Hematopoietic multipotent progenitor cell treated with erythropoietin and hydrocortisone succinate and interleukin-3 and kit ligand, for 17 days (in vitro differentiated cells): ENCODE results near the gene PFKFB2.
"Not testable (repeated sequence)": the region's sequence is repeated elsewhere in the genome, so short reads cannot be mapped to it uniquely, and the experiment has no call there.

ENCODE experiments used
- DNase-seq: peaks from one replicate; pipeline ENCODE4 v3.0.0-alpha.2; 2015; ENCODE audit warnings: low spot score

Gene PFKFB2

GRCh38 chr1:207039380-207040180 is 13.5 kb upstream of the PFKFB2 start:
- no peak for DNase-seq

GRCh38 chr1:207040181-207040533 is 12.9 kb upstream of the PFKFB2 start:
- DNase-seq = no peak

- DNase-seq = not testable (repeated sequence)
These were observed 11.7 kb upstream of the PFKFB2 start for GRCh38 chr1:207041397-207041796.

- no peak for DNase-seq
These were observed 7.6 kb upstream of the PFKFB2 start for GRCh38 chr1:207045453-207045852.

GRCh38 chr1:207047505-207047904 is 5.6 kb upstream of the PFKFB2 start:
- DNase-seq = peak; percentile 64

GRCh38 chr1:207048041-207048440 is 5.0 kb upstream of the PFKFB2 start:
- peak; percentile 50 for DNase-seq

GRCh38 chr1:207049054-207049453 is 4.0 kb upstream of the PFKFB2 start:
- no peak for DNase-seq

GRCh38 chr1:207049514-207049913 is 3.6 kb upstream of the PFKFB2 start:
- DNase-seq = no peak

GRCh38 chr1:207049974-207050391 is 3.1 kb upstream of the PFKFB2 start:
- peak; percentile 93 for DNase-seq

GRCh38 chr1:207050480-207051190 is 2.4 kb upstream of the PFKFB2 start:
- DNase-seq = peak; percentile 96

GRCh38 chr1:207051191-207051943 is 1.7 kb upstream of the PFKFB2 start, which contains the start of gene YOD1:
YOD1 (minus strand) TSS chr1:207051208; CDS start chr1:207051030, 178 bp downstream.
- DNase-seq = no peak

GRCh38 chr1:207054491-207054890 is 1.4 kb downstream of the PFKFB2 start:
- no peak for DNase-seq

GRCh38 chr1:207055386-207056001 is 2.4 kb downstream of the PFKFB2 start:
- no peak for DNase-seq

GRCh38 chr1:207056673-207057072 is 3.6 kb downstream of the PFKFB2 start:
- DNase-seq = no peak

- no peak for DNase-seq
These were observed 5.2 kb downstream of the PFKFB2 start for GRCh38 chr1:207058252-207058651.

GRCh38 chr1:207058878-207059867 is 6.1 kb downstream of the PFKFB2 start:
- no peak for DNase-seq

GRCh38 chr1:207059881-207060280 is 6.8 kb downstream of the PFKFB2 start:
- DNase-seq = no peak

GRCh38 chr1:207060596-207060995 is 7.5 kb downstream of the PFKFB2 start:
- no peak for DNase-seq

- DNase-seq = no peak
These were observed 9.0 kb downstream of the PFKFB2 start for GRCh38 chr1:207062058-207062457.

GRCh38 chr1:207063014-207063413 is 9.9 kb downstream of the PFKFB2 start:
- no peak for DNase-seq

- no peak for DNase-seq
These were observed 11.5 kb downstream of the PFKFB2 start for GRCh38 chr1:207064561-207064960.
